Neural progenitor cell (in vitro differentiated cells): ENCODE measurements around the gene THAP10. TPM values are rescaled to one million over a fixed set of nuclear protein-coding genes. Genes with fewer than 3 reads are reported as not detected.
"Not testable (repeated sequence)": the region's sequence is repeated elsewhere in the genome, so short reads cannot be mapped to it uniquely, and the experiment has no call there.

ENCODE experiments used
- DNase-seq: peaks from one replicate; pipeline ENCODE4 v3.0.0-alpha.2; 2016; ENCODE audit warnings: low spot score
- H2AFZ ChIP-seq: fragments of 200-600 bp; sonication (generic); replicated peaks from 2 replicates; pipeline ENCODE4 v1.6.1; 2016; ENCODE audit warnings: antibody characterized with exemption
- H3F3A ChIP-seq: fragments of 200-600 bp; sonication (generic); 2 replicates; pipeline ENCODE4 v1.6.1; 2016; ENCODE audit warnings: antibody characterized with exemption, low read depth
- H3K27ac ChIP-seq: fragments of 200-600 bp; sonication (generic); 2 replicates; pipeline ENCODE4 v1.5.1; 2016; ENCODE audit warnings: mild to moderate bottlenecking
- H3K27me3 ChIP-seq: fragments of 200-600 bp; sonication (generic); 2 replicates; pipeline ENCODE4 v1.6.1; 2016; ENCODE audit warnings: mild to moderate bottlenecking, moderate library complexity
- H3K36me3 ChIP-seq: fragments of 200-600 bp; sonication (generic); 2 replicates; pipeline ENCODE4 v1.5.1; 2016
- H3K4me1 ChIP-seq: fragments of 200-600 bp; sonication (generic); 2 replicates; pipeline ENCODE4 v1.6.1; 2016; ENCODE audit warnings: mixed run types
- H3K4me2 ChIP-seq: fragments of 200-600 bp; sonication (generic); 2 replicates; pipeline ENCODE4 v1.6.1; 2016
- H3K4me3 ChIP-seq: fragments of 200-600 bp; sonication (generic); 2 replicates; pipeline ENCODE4 v1.5.1; 2016
- H3K79me2 ChIP-seq: fragments of 200-600 bp; sonication (generic); 2 replicates; pipeline ENCODE4 v1.6.1; 2016; ENCODE audit warnings: low read depth
- H3K9ac ChIP-seq: fragments of 200-600 bp; sonication (generic); 2 replicates; pipeline ENCODE4 v1.6.1; 2016
- H3K9me3 ChIP-seq: fragments of 200-600 bp; sonication (generic); 2 replicates; pipeline ENCODE4 v1.5.1; 2016; ENCODE audit warnings: low read depth
- H4K20me1 ChIP-seq: fragments of 200-600 bp; sonication (generic); 2 replicates; pipeline ENCODE4 v1.6.1; 2016; ENCODE audit warnings: low read depth
- H3K27ac Mint-ChIP-seq: 3 replicates; pipeline ENCODE4 v1.8.0; 2021; ENCODE audit warnings: mixed read lengths
- H3K27me3 Mint-ChIP-seq: 2 replicates; pipeline ENCODE4 v1.8.0; 2022; ENCODE audit warnings: low read depth, mild to moderate bottlenecking, inconsistent platforms, moderate library complexity, mixed read lengths; ENCODE audit not compliant: insufficient read depth
- H3K36me3 Mint-ChIP-seq: 3 replicates; pipeline ENCODE4 v1.8.0; 2021; ENCODE audit warnings: mixed read lengths
- H3K4me1 Mint-ChIP-seq: 3 replicates; pipeline ENCODE4 v1.8.0; 2021; ENCODE audit warnings: mixed read lengths
- H3K4me3 Mint-ChIP-seq: 3 replicates; pipeline ENCODE4 v1.8.0; 2021; ENCODE audit warnings: mild to moderate bottlenecking, moderate library complexity, mixed read lengths
- H3K9me3 Mint-ChIP-seq: 3 replicates; pipeline ENCODE4 v1.8.0; 2020; ENCODE audit warnings: mixed read lengths
- EZH2 ChIP-seq: fragments of 200-600 bp; sonication (generic); IDR thresholded peaks from 2 replicates; pipeline ENCODE4 v1.6.1; 2017; ENCODE audit warnings: antibody characterized with exemption, mild to moderate bottlenecking, moderate library complexity
- EZH2phosphoT487 ChIP-seq: fragments of 200-600 bp; sonication (generic); IDR thresholded peaks from 2 replicates; pipeline ENCODE4 v1.6.1; 2017; ENCODE audit warnings: antibody characterized with exemption
- total RNA-seq: library from RNA; depleted of rRNA; stranded (reverse); fragments of >200 nt; gene quantifications from 2 replicates; pipeline ENCODE4 v1.2.3, GENCODE V29; 2015; ENCODE audit warnings: low replicate concordance
- TF ChIP-seq, protein P1 (sequence below): fragments of 200-600 bp; sonication (generic); IDR thresholded peaks from 2 replicates; pipeline ENCODE4 v1.5.1; 2017; ENCODE audit warnings: antibody characterized with exemption, mild to moderate bottlenecking

Gene THAP10
- total RNA-seq, 1 donor from 2014 or later, result 8.0 TPM

DNA sequence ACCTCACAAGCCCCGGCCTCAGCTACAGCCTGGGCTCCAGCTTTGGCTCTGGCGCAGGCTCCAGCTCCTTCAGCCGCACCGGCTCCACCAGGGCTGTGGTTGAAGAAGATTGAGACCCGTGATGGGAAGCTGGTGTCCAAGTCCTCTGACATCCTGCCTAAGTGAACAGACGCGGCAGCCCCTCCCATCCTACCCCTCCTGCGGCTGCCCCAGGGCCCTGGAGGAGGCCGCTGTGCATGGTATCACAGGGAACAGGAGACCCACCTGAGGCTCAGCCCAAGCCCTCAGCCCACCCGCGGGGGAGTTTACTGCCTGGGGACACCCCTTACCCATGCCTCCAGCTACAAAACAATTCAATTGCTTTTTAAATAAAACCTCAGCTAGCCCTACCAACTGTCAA, 32.2 kb downstream of the THAP10 start:
- no peak overlapping the region for H2AFZ ChIP-seq

DNA sequence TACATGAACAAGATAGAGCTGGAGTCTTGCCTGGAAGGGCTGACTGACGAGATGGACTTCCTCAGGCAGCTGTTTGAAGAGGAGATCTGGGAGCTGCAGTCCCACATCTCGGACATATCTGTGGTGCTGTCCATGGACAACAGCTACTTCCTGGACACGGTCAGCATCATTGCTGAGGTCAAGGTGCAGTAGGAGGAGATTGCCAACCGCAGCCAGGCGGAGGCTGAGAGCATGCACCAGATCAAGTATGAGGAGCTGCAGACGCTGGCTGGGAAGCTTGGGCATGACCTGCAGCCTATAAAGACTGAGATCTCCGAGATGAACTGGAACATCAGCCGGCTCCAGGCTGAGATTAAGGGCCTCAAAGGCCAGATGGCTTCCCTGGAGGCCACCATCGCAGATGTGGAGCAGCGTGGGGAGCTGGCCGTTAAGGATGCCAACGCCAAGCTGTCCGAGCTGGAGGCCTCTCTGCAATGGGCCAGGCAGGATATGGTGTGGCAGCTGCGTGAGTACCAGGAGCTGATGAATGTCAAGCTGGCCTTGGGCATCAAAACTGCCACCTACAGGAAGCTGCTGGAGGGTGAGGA, 32.8 kb downstream of the THAP10 start:
- TF ChIP-seq EZH2phosphoT487 (no peak), EZH2 (no peak)
- TF ChIP-seq, protein P1, sequence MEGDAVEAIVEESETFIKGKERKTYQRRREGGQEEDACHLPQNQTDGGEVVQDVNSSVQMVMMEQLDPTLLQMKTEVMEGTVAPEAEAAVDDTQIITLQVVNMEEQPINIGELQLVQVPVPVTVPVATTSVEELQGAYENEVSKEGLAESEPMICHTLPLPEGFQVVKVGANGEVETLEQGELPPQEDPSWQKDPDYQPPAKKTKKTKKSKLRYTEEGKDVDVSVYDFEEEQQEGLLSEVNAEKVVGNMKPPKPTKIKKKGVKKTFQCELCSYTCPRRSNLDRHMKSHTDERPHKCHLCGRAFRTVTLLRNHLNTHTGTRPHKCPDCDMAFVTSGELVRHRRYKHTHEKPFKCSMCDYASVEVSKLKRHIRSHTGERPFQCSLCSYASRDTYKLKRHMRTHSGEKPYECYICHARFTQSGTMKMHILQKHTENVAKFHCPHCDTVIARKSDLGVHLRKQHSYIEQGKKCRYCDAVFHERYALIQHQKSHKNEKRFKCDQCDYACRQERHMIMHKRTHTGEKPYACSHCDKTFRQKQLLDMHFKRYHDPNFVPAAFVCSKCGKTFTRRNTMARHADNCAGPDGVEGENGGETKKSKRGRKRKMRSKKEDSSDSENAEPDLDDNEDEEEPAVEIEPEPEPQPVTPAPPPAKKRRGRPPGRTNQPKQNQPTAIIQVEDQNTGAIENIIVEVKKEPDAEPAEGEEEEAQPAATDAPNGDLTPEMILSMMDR, result no peak
- Histone ChIP-seq H4K20me1 (no peaks in the 10 kb centered on the region), H3K9me3 (no peaks in the 10 kb centered on the region), H3K27me3 (peaks cover 18% of the 10 kb centered on the region), H2AFZ (no peak overlapping the region), H3K79me2 (no peaks in the 10 kb centered on the region), H3F3A (peaks cover 4% of the 10 kb centered on the region), H3K4me1 (no peaks in the 10 kb centered on the region), H3K9ac (no peak overlapping the region), H3K27ac (no peak overlapping the region), H3K4me2 (no peak overlapping the region), H3K36me3 (no peaks in the 10 kb centered on the region), H3K4me3 (no peak overlapping the region)
- peaks cover 4% of the 10 kb centered on the region for H3K4me1 Mint-ChIP-seq
- H3K27me3 Mint-ChIP-seq, result peaks cover 11% of the 10 kb centered on the region
- peaks cover 3% of the 10 kb centered on the region for H3K9me3 Mint-ChIP-seq
- H3K4me3 Mint-ChIP-seq, result no peak overlapping the region
- no peak for DNase-seq
- no peak overlapping the region for H3K27ac Mint-ChIP-seq
- no peaks in the 10 kb centered on the region for H3K36me3 Mint-ChIP-seq

More for the DNA sequence above, 32.2 kb downstream of the THAP10 start:
- H3K9me3 Mint-ChIP-seq, result peaks cover 3% of the 10 kb centered on the region
- TF ChIP-seq EZH2 (no peak), EZH2phosphoT487 (no peak)
- TF ChIP-seq, protein P1, result no peak
- H3K9ac ChIP-seq, result no peak overlapping the region
- H3K4me1 Mint-ChIP-seq, result no peaks in the 10 kb centered on the region
- peaks cover 5% of the 10 kb centered on the region for H3K27me3 Mint-ChIP-seq
- H3K36me3 Mint-ChIP-seq, result no peaks in the 10 kb centered on the region
- H3K4me1 ChIP-seq, result no peaks in the 10 kb centered on the region
- no peaks in the 10 kb centered on the region for H4K20me1 ChIP-seq
- no peaks in the 10 kb centered on the region for H3K36me3 ChIP-seq
- no peak overlapping the region for H3K27ac ChIP-seq
- no peak overlapping the region for H3K4me2 ChIP-seq
- no peak for DNase-seq
- no peaks in the 10 kb centered on the region for H3K79me2 ChIP-seq
- no peaks in the 10 kb centered on the region for H3F3A ChIP-seq
- no peak overlapping the region for H3K4me3 Mint-ChIP-seq
- H3K9me3 ChIP-seq, result no peaks in the 10 kb centered on the region
- H3K4me3 ChIP-seq, result no peak overlapping the region
- H3K27me3 ChIP-seq, result peaks cover 15% of the 10 kb centered on the region
- no peak overlapping the region for H3K27ac Mint-ChIP-seq

DNA sequence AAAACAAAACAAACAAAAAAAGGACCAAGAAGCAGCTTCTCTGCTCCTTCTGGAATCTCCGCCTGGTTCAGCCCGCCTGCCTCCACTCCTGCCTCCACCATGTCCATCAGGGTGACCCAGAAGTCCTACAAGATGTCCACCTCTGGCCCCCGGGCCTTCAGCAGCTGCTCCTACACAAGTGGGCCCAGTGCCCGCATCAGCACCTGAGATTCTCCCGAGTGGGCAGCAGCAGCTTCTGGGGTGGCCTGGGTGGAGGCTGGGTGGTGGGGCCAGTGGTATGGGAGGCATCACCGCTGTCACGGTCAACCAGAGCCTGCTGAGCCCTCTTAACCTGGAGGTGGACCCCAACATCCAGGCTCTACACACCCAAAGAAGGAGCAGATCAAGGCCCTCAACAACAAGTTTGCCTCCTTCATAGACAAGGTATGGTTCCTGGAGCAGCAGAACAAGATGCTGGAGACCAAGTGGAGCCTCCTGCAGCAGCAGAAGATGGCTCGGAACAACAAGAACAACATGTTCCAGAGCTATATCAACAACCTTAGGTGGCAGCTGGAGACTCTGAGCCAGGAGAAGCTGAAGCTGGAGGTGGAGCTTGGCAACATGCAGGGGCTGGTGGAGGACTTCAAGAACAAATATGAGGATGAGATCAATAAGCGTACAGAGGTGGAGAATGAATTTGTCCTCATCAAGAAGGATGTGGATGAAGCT, 33.5 kb downstream of the THAP10 start:
- H2AFZ ChIP-seq, H3K4me2 ChIP-seq, H3K36me3 Mint-ChIP-seq, H3K4me3 Mint-ChIP-seq, H3K9ac ChIP-seq, H3K4me3 ChIP-seq, H3K79me2 ChIP-seq, H3K9me3 Mint-ChIP-seq, H3K4me1 ChIP-seq, DNase-seq, H3F3A ChIP-seq, H4K20me1 ChIP-seq, H3K36me3 ChIP-seq, H3K27ac Mint-ChIP-seq, H3K4me1 Mint-ChIP-seq, H3K27ac ChIP-seq, H3K9me3 ChIP-seq: not testable (repeated sequence)
- H3K27me3 Mint-ChIP-seq, result peaks cover 11% of the 10 kb centered on the region
- H3K27me3 ChIP-seq, result peaks cover 18% of the 10 kb centered on the region
